Endothelial cell (in vitro differentiated cells): Measurements from ENCODE around the gene EIF3A. TPM values are rescaled to one million over a fixed set of nuclear protein-coding genes. Genes with fewer than 3 reads are reported as not detected.

ENCODE experiments used
- DNase-seq: peaks from one replicate; pipeline ENCODE4 v3.0.0; 2021; ENCODE audit warnings: low spot score
- H3K27ac Mint-ChIP-seq: one replicate; pipeline ENCODE4 v1.8.0; 2021; ENCODE audit warnings: mixed read lengths, inconsistent platforms; ENCODE audit not compliant: unreplicated experiment
- H3K27me3 Mint-ChIP-seq: one replicate; pipeline ENCODE4 v1.8.0; 2021; ENCODE audit warnings: mild to moderate bottlenecking, moderate library complexity, mixed read lengths, inconsistent platforms; ENCODE audit not compliant: unreplicated experiment
- H3K36me3 Mint-ChIP-seq: one replicate; pipeline ENCODE4 v1.8.0; 2021; ENCODE audit warnings: mild to moderate bottlenecking, low read depth, mixed read lengths, inconsistent platforms; ENCODE audit not compliant: unreplicated experiment
- H3K4me1 Mint-ChIP-seq: one replicate; pipeline ENCODE4 v1.8.0; 2021; ENCODE audit warnings: mild to moderate bottlenecking, mixed read lengths, inconsistent platforms; ENCODE audit not compliant: unreplicated experiment
- H3K4me3 Mint-ChIP-seq: one replicate; pipeline ENCODE4 v1.8.0; 2021; ENCODE audit warnings: mild to moderate bottlenecking, mixed read lengths, inconsistent platforms; ENCODE audit not compliant: unreplicated experiment
- H3K9me3 Mint-ChIP-seq: one replicate; pipeline ENCODE4 v1.8.0; 2021; ENCODE audit warnings: mixed read lengths, inconsistent platforms; ENCODE audit not compliant: unreplicated experiment
- CTCF ChIP-seq: fragments of 200-600 bp; sonication (generic); IDR thresholded peaks from one replicate; pipeline ENCODE4 v1.5.0; 2021; ENCODE audit warnings: antibody characterized with exemption; ENCODE audit not compliant: unreplicated experiment
- total RNA-seq: library from RNA; stranded (reverse); fragmentation: NEBNext Ultra II Directional; extraction: Animal tissue kit (Norgen Biotek cat#: 25700); gene quantifications from one replicate; pipeline ENCODE4 v1.2.1, GENCODE V29; 2021; ENCODE audit not compliant: unreplicated experiment

EIF3A gene
- total RNA-seq, 1 donor from 2014 or later, result 107 TPM

GRCh38 chr10:119090026-119090795 is 9.6 kb upstream of the EIF3A start:
- Mint-ChIP-seq H3K9me3 (no peaks in the 10 kb centered on the region), H3K27ac (no peak overlapping the region), H3K4me1 (peaks cover 9% of the 10 kb centered on the region), H3K4me3 (no peak overlapping the region), H3K36me3 (no peaks in the 10 kb centered on the region), H3K27me3 (no peaks in the 10 kb centered on the region)
- no peak for TF ChIP-seq CTCF
- DNase-seq, result no peak

- TF ChIP-seq CTCF, result no peak
- Mint-ChIP-seq H3K27me3 (no peaks in the 10 kb centered on the region), H3K27ac (peak overlapping the region; percentile 33)
These were observed 6.8 kb upstream of the EIF3A start for GRCh38 chr10:119087271-119087882.

GRCh38 chr10:119084896-119085295 is 4.3 kb upstream of the EIF3A start:
- H3K27ac Mint-ChIP-seq, result no peak overlapping the region
- TF ChIP-seq CTCF, result no peak
- peaks cover under 1% of the 10 kb centered on the region for H3K36me3 Mint-ChIP-seq
- H3K27me3 Mint-ChIP-seq, result peaks cover 5% of the 10 kb centered on the region
- peaks cover 15% of the 10 kb centered on the region for H3K4me1 Mint-ChIP-seq
- no peaks in the 10 kb centered on the region for H3K9me3 Mint-ChIP-seq
- DNase-seq, result no peak
- no peak overlapping the region for H3K4me3 Mint-ChIP-seq

More at GRCh38 chr10:119087271-119087882, 6.8 kb upstream of the EIF3A start:
- Mint-ChIP-seq H3K9me3 (no peaks in the 10 kb centered on the region), H3K36me3 (no peaks in the 10 kb centered on the region), H3K4me1 (peaks cover 9% of the 10 kb centered on the region), H3K4me3 (no peak overlapping the region)
- DNase-seq, result no peak

GRCh38 chr10:119079599-119080520 is 757 bp downstream of the EIF3A start:
- Mint-ChIP-seq H3K36me3 (peaks cover 9% of the 10 kb centered on the region), H3K9me3 (no peaks in the 10 kb centered on the region), H3K4me1 (peaks cover 19% of the 10 kb centered on the region), H3K27me3 (peaks cover 9% of the 10 kb centered on the region), H3K4me3 (peak overlapping the region; percentile 100), H3K27ac (peak overlapping the region; percentile 99)
- DNase-seq, result peak; percentile 76
- no peak for TF ChIP-seq CTCF
